ENCODE data around the gene MGAT4B.

DNA sequence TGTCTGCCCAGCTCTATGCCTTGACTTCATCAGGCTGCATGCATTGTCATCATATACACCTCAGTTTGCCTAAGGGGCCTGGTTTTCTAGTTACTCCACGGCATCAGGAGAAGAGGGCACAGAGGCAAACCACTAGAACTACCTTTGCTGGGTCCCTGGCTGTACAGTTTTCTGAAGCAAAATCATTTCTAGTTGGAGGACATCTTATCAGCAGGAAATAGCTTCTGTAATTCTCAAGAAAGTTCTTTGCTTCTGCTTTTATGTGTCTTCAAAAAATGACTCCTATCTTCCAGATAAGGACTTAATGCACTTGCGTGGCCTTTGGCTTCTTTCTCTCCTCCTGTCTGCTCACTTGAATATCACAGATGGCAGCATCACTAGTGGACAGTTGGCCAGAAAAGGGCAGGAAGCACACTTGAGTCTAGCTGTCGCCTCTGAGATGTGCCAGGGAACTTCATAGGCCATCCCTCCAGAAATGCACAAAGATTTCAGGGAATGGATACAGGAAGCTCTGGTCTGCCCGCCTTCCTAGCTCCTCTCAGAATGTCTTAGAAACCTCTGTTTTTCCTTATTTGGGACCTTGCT lies 35.3 kb downstream of the MGAT4B start:
- TF ChIP-seq, protein P1, sequence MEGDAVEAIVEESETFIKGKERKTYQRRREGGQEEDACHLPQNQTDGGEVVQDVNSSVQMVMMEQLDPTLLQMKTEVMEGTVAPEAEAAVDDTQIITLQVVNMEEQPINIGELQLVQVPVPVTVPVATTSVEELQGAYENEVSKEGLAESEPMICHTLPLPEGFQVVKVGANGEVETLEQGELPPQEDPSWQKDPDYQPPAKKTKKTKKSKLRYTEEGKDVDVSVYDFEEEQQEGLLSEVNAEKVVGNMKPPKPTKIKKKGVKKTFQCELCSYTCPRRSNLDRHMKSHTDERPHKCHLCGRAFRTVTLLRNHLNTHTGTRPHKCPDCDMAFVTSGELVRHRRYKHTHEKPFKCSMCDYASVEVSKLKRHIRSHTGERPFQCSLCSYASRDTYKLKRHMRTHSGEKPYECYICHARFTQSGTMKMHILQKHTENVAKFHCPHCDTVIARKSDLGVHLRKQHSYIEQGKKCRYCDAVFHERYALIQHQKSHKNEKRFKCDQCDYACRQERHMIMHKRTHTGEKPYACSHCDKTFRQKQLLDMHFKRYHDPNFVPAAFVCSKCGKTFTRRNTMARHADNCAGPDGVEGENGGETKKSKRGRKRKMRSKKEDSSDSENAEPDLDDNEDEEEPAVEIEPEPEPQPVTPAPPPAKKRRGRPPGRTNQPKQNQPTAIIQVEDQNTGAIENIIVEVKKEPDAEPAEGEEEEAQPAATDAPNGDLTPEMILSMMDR (conservative IDR thresholded peaks at IDR 0.05; ENCODE audit: low read length), result no peak
- no peak for TF ChIP-seq EZH2phosphoT487 (IDR thresholded peaks at IDR 0.05; ENCODE audit: borderline replicate concordance, low read depth, low read length)
